Esophagus squamous epithelium (tissue), 5 donors: Measurements from ENCODE around the gene IDUA. TPM values are rescaled to one million over a fixed set of nuclear protein-coding genes. Genes with fewer than 3 reads are reported as not detected.
A peak's percentile ranks its signal among the peaks of the same experiment; 100 is the strongest.

Experiments
- DNase-seq: peaks from one replicate; lab custom pipeline; 2025; lab: John Stamatoyannopoulos, UW
- H3K27ac ChIP-seq, 4 donors: fragments of 200-600 bp; sonication (generic); one replicate each; pipeline ENCODE4 v1.5.1; 2016 to 2019; ENCODE audit warnings: mild to moderate bottlenecking in 1 of 4
- H3K27me3 ChIP-seq, 4 donors: fragments of 200-600 bp; sonication (generic); 1 replicate in 3 of 4; 2 replicates in 1 of 4; pipeline versions ENCODE4 v1.5.1 to v1.6.0; 2017 to 2021; ENCODE audit warnings: antibody characterized with exemption in 1 of 4
- H3K36me3 ChIP-seq, 3 donors: fragments of 200-600 bp; sonication (generic); one replicate each; pipeline ENCODE4 v1.5.1; 2016 to 2019
- H3K4me1 ChIP-seq, 3 donors: fragments of 200-600 bp; sonication (generic); one replicate each; pipeline ENCODE4 v1.5.1; 2017 to 2019
- H3K4me3 ChIP-seq, 4 donors: fragments of 200-600 bp; sonication (generic); 1 replicate in 3 of 4; 2 replicates in 1 of 4; pipeline ENCODE4 v1.5.1; 2016 to 2019; ENCODE audit warnings: mild to moderate bottlenecking in 2 of 4, moderate library complexity in 1 of 4
- H3K9me3 ChIP-seq, 3 donors: fragments of 200-600 bp; sonication (generic); one replicate each; pipeline ENCODE4 v1.5.1; 2016 to 2019
- CTCF ChIP-seq, 6 experiments: fragments of 450-650 bp in 4 of 6; fragments of 200-600 bp in 2 of 6; sonication (generic) in 2 of 6; IDR thresholded peaks; one replicate each; pipeline ENCODE4 v1.5.1; 2016 to 2019; ENCODE audit warnings: antibody characterized with exemption in 6 of 6, mild to moderate bottlenecking in 4 of 6, moderate library complexity in 4 of 6
- POLR2A ChIP-seq, 4 donors: fragments of 450-650 bp; IDR thresholded peaks; one replicate each; pipeline ENCODE4 v1.6.1; 2017; ENCODE audit warnings: antibody characterized with exemption in 4 of 4, mild to moderate bottlenecking in 4 of 4, moderate library complexity in 3 of 4
- WGBS, 2 donors: methylation state at CpG; one replicate each; pipeline ENCODE4 v1.1.5; 2018; 5-methylcytosine and 5-hydroxymethylcytosine counted together
- intact Hi-C: fragments of 100-400 bp; cut with DNase I; formaldehyde crosslinking; loops from one replicate; pipeline ENCODE4 v1.15.0; 2022
- total RNA-seq, 4 donors: library from RNA; depleted of rRNA; stranded (reverse); fragments of >200 nt; gene quantifications; one replicate each; pipeline ENCODE4 v1.1.0, GENCODE V29; 2016
- donor health status: DM: yes; HTN: yes; CAD: no.

IDUA gene
- total RNA-seq, 4 donors from 2014 or later: 4.3 to 20.5 (median 14.1) TPM

DNA sequence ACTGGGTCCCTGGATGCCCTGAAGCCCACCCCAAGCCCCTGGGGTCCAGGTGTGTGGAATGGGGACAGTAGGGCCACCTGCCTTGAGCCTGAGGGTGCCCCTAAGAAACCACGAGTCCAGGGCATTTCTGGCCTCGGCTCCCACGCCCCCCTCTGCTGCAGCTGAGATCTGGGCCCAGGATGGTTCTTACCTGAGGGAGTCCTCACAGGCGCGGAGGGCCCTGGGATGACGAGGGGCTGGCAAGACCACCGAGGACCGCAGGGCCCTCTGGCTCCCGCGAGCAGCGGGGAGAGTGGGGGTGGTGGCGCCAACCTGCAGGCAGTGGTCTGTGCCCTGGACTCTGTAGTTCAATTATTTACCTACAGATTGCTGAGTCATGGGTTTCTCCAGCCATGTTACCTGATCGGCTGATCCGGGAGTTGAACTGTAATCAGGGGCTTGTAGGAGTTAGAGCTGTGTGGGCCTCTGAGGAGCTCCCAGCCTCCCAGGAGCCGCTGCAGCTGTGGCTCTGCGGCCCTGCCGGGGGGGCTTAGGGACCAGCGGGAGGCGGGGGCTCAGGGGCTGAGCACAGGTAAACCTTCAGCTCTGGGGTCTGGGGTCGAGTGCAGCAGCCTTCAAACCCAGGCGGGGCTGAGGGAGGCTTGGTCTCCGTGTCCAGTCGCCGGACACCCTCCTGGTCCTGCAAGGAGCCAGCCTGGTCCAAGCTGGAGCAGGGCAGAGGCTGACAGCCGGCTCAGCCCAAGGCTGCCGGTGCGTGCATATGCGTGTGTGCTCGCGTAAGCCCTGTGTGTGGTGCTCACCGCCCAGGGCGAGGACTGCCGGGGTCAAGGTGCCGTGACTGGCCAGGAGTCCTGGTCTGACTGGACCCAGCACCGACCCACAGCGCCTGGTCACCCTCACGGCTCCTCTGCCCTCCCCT lies 6.5 kb downstream of the IDUA start, which contains the start of gene SLC26A1:
TSS of gene SLC26A1 (minus strand) at position 294 of the 919 bp plus-strand sequence. CDS start 1,701 bp downstream, outside the sequence.
- intact Hi-C loops: no loop called here

DNA sequence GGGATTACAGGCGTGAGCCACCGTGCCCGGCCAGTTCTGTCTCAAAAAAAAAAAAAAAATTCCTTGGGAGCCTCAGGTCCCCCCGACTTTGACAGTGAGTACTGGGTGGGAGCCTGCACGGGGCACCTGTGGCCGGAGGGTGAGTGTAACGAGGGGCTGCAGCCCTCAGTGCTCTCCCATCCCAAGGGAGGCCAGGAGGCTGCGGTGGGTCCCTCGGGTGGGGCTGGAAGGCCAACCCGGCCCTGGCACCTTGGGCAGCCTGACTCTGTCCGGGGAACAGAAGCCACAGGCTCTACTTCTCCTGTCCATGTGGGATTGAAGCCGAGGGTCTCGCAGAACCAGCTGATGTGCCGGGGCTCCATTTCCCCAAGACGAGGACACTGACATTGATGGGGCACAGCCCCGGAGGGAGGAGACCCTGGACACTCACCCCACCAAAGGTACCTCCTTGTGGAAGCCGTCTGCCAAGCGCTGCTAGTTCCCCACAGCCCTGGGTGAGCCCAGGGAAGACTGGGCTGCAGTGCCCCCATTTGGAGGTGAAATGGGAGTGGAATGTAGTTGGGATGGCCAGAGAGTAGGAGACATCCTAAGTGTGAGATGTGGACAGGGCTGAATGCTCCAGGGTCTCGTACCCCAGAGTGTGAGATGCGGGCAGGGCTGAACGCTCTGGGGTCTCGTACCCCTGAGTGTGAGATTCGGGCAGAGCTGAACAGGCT lies 8.6 kb downstream of the IDUA start:
- Histone ChIP-seq H3K36me3 (peaks cover 0 to 16% (median 0%) of the 10 kb centered on the region in 3 donors), H3K4me1 (peaks cover 16 to 40% (median 17%) of the 10 kb centered on the region in 3 donors), H3K4me3 (no peak overlapping the region), H3K9me3 (no peaks in the 10 kb centered on the region), H3K27me3 (peaks cover 0 to 50% (median 9%) of the 10 kb centered on the region in 4 donors), H3K27ac (no peak overlapping the region)
- WGBS, 2 donors: 81% methylated on average over 12 of the region's 23 CpGs; no CpG with 5 or more reads in 1 of the 2 donors
- TF ChIP-seq POLR2A (IDR thresholded peaks at IDR 0.05) (no peak), CTCF (IDR thresholded peaks at IDR 0.05) (no peak)
- no peak for DNase-seq
- intact Hi-C loops: no loop called here

More for the DNA sequence above, 6.5 kb downstream of the IDUA start, which contains the start of gene SLC26A1:
- Histone ChIP-seq H3K27ac (peak within 1 kb of the TSS; percentile 30 to 65 (median 60)), H3K27me3 (peaks cover 0 to 30% (median 8%) of the 10 kb centered on the region in 4 donors), H3K36me3 (peaks cover 0 to 35% (median 0%) of the 10 kb centered on the region in 3 donors), H3K4me3 (peak within 1 kb of the TSS; percentile 4 to 51 (median 28)), H3K4me1 (peaks cover 16 to 42% (median 17%) of the 10 kb centered on the region in 3 donors), H3K9me3 (no peaks in the 10 kb centered on the region)
- DNase-seq: no peak
- TF ChIP-seq CTCF (IDR thresholded peaks at IDR 0.05) (no peak), POLR2A (IDR thresholded peaks at IDR 0.05) (no peak)
- 85% methylated on average over 4 of the region's 37 CpGs; no CpG with 5 or more reads in 1 of the 2 donors for WGBS, 2 donors

- intact Hi-C loops: no loop called here
- WGBS, 2 donors: 56 to 71% methylated on average over 10 of the region's 15 CpGs
Measured at GRCh38 chr4:996030-996996, 9.5 kb downstream of the IDUA start.

More at GRCh38 chr4:996030-996996, 9.5 kb downstream of the IDUA start:
- DNase-seq: no peak
- Histone ChIP-seq H3K36me3 (peaks cover 0 to 8% (median 0%) of the 10 kb centered on the region in 3 donors), H3K27me3 (peaks cover 8 to 59% (median 11%) of the 10 kb centered on the region in 4 donors), H3K4me3 (no peak overlapping the region), H3K4me1 (peaks cover 16 to 40% (median 17%) of the 10 kb centered on the region in 3 donors), H3K27ac (no peak overlapping the region), H3K9me3 (no peaks in the 10 kb centered on the region)
- TF ChIP-seq POLR2A (IDR thresholded peaks at IDR 0.05): no peak
- no peak for TF ChIP-seq CTCF (IDR thresholded peaks at IDR 0.05)
